ENCODE data around the gene AGAP1.

AGAP1 gene

GRCh38 chr2:236085647-236086046 lies 591.8 kb downstream of the AGAP1 start:
- Histone ChIP-seq H4K20me1 (ENCODE audit: control insufficient read depth, insufficient read depth, low read depth, low read length) (no peaks in the 10 kb centered on the region), H3K79me2 (ENCODE audit: control insufficient read depth, low read length) (no peaks in the 10 kb centered on the region), H3K27ac (ENCODE audit: low read depth, low read length) (no peak overlapping the region), H3K4me3 (ENCODE audit: low read length) (no peak overlapping the region), H3K36me3 (ENCODE audit: control insufficient read depth, low read length) (no peaks in the 10 kb centered on the region), H3K4me1 (ENCODE audit: control insufficient read depth, low read length) (no peaks in the 10 kb centered on the region), H3K4me2 (ENCODE audit: low read length) (no peak overlapping the region), H3K9me2 (replicated peaks; ENCODE audit: control insufficient read depth, low read length) (no peaks in the 10 kb centered on the region), H3F3A (ENCODE audit: control insufficient read depth, insufficient read depth) (no peaks in the 10 kb centered on the region), H3K9me3 (ENCODE audit: control insufficient read depth, insufficient read depth, low read length) (no peaks in the 10 kb centered on the region), H3K27me3 (ENCODE audit: control insufficient read depth, low read length) (no peaks in the 10 kb centered on the region)
- TF ChIP-seq EZH2phosphoT487 (IDR thresholded peaks at IDR 0.05; ENCODE audit: borderline replicate concordance, low read length) (no peak), CTCF (IDR thresholded peaks at IDR 0.05; ENCODE audit: low read depth, low read length, poor library complexity, severe bottlenecking) (no peak)

DNA sequence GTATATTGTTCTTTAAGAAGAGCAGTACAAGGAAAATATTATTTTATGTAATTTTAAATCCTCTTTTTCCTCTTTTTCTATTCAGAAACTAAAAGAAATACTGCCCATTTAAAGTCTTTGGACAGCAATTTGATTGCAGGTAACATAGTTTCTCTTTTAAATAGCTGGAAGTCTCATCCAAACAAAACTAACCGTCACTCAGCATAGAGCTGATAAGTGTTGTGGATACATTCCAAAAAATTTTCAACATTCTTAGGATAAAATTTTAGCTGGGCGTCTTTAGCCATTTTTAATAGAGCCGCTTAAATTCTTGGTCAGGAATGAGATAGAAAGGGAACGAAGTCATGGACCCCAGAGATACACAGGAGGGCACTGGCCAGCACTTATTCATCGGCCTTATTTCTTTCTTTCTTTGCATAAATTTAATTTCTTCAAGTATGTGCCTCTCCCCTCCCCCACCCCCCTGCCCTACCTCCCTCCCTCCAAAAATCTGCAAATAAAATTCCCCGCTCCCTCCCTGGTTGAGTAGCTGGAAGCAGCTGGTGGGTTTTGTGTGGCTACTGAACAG lies 592.6 kb downstream of the AGAP1 start:
- Histone ChIP-seq H3K4me2 (ENCODE audit: low read length) (no peak overlapping the region), H3K36me3 (ENCODE audit: control insufficient read depth, low read length) (no peaks in the 10 kb centered on the region), H3K9me2 (replicated peaks; ENCODE audit: control insufficient read depth, low read length) (no peaks in the 10 kb centered on the region), H3K79me2 (ENCODE audit: control insufficient read depth, low read length) (no peaks in the 10 kb centered on the region), H3F3A (ENCODE audit: control insufficient read depth, insufficient read depth) (no peaks in the 10 kb centered on the region), H3K4me1 (ENCODE audit: control insufficient read depth, low read length) (no peaks in the 10 kb centered on the region), H3K27ac (ENCODE audit: low read depth, low read length) (no peak overlapping the region), H3K9me3 (ENCODE audit: control insufficient read depth, insufficient read depth, low read length) (no peaks in the 10 kb centered on the region), H3K4me3 (ENCODE audit: low read length) (no peak overlapping the region), H3K27me3 (ENCODE audit: control insufficient read depth, low read length) (no peaks in the 10 kb centered on the region), H4K20me1 (ENCODE audit: control insufficient read depth, insufficient read depth, low read depth, low read length) (no peaks in the 10 kb centered on the region)
- TF ChIP-seq CTCF (IDR thresholded peaks at IDR 0.05; ENCODE audit: low read depth, low read length, poor library complexity, severe bottlenecking) (no peak), EZH2phosphoT487 (IDR thresholded peaks at IDR 0.05; ENCODE audit: borderline replicate concordance, low read length) (no peak)

DNA sequence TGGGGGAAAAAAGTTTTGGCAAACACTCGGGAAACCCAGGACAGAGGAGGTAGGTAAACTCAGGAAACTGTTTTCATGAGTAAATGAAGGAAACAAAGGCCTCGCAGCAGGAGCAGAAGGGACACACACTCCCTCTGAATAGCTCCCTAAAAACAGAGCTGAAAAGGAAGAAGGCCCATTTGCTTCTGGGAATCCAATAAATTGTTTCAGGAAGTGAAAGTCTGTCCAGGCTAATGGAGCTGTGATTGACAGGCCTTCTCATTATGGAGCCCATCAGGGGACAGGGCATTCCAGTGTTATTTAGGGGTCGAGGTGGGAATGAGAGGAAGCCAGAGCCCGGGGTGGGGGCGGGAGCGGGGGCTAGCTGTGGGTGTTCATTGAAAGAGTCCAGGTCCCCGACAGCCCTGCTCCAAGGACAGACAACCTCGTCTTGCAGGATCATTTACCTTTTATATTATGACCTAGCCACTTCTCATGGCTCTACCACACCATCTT lies 593.2 kb downstream of the AGAP1 start:
- no peaks in the 10 kb centered on the region for H3K9me3 ChIP-seq (ENCODE audit: control insufficient read depth, insufficient read depth, low read length)
- H3K79me2 ChIP-seq (ENCODE audit: control insufficient read depth, low read length): no peaks in the 10 kb centered on the region
- no peaks in the 10 kb centered on the region for H3F3A ChIP-seq (ENCODE audit: control insufficient read depth, insufficient read depth)
- H3K9me2 ChIP-seq (replicated peaks; ENCODE audit: control insufficient read depth, low read length): no peaks in the 10 kb centered on the region
- TF ChIP-seq CTCF (IDR thresholded peaks at IDR 0.05; ENCODE audit: low read depth, low read length, poor library complexity, severe bottlenecking): no peak
- no peak for TF ChIP-seq EZH2phosphoT487 (IDR thresholded peaks at IDR 0.05; ENCODE audit: borderline replicate concordance, low read length)
- H3K4me2 ChIP-seq (ENCODE audit: low read length): no peak overlapping the region
- no peak overlapping the region for H3K4me3 ChIP-seq (ENCODE audit: low read length)
- no peaks in the 10 kb centered on the region for H4K20me1 ChIP-seq (ENCODE audit: control insufficient read depth, insufficient read depth, low read depth, low read length)
- H3K36me3 ChIP-seq (ENCODE audit: control insufficient read depth, low read length): no peaks in the 10 kb centered on the region
- no peak overlapping the region for H3K27ac ChIP-seq (ENCODE audit: low read depth, low read length)
- H3K4me1 ChIP-seq (ENCODE audit: control insufficient read depth, low read length): no peaks in the 10 kb centered on the region
- H3K27me3 ChIP-seq (ENCODE audit: control insufficient read depth, low read length): no peaks in the 10 kb centered on the region

All from DOHH2 (cell line).